DMS153 treated with DMSO at 0.1 percent for 48 hours (cell line): ENCODE results near the gene HDAC4.
"Not testable (repeated sequence)": the region's sequence is repeated elsewhere in the genome, so short reads cannot be mapped to it uniquely, and the experiment has no call there.

Experiments used
- DNase-seq: peaks from one replicate; lab custom pipeline; 2025; ENCODE audit not compliant: unreplicated experiment; lab: John Stamatoyannopoulos, UW

Gene HDAC4

GRCh38 chr2:239042046-239042445, 358.8 kb downstream of the HDAC4 start:
- DNase-seq = no peak

GRCh38 chr2:239041062-239041461, 359.8 kb downstream of the HDAC4 start:
- no peak for DNase-seq

- DNase-seq = no peak
Observed at GRCh38 chr2:239040152-239040761, 360.6 kb downstream of the HDAC4 start.

GRCh38 chr2:239039479-239039861, 361.4 kb downstream of the HDAC4 start:
- DNase-seq = no peak

- no peak for DNase-seq
Observed at GRCh38 chr2:239038773-239039478, 361.9 kb downstream of the HDAC4 start.

DNA sequence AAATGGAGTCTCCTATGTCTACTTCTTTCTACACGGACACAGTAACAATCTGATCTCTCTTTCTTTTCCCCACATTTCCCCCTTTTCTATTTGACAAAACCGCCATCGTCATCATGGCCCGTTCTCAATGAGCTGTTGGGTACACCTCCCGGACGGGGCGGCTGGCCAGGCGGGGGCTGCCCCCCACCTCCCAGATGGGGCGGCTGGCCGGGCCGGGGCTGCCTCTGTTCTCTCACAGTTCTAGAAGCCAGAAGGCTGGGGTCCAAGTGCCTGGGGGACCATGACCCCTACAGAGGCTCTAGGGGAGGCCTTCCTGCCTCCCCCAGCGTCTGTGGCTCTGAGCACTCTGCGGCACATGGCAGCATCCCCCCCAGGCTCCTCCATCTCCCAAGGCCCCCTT, 362.5 kb downstream of the HDAC4 start:
- DNase-seq = not testable (repeated sequence)

- DNase-seq = no peak
Observed at GRCh38 chr2:239037559-239037910, 363.3 kb downstream of the HDAC4 start.

DNA sequence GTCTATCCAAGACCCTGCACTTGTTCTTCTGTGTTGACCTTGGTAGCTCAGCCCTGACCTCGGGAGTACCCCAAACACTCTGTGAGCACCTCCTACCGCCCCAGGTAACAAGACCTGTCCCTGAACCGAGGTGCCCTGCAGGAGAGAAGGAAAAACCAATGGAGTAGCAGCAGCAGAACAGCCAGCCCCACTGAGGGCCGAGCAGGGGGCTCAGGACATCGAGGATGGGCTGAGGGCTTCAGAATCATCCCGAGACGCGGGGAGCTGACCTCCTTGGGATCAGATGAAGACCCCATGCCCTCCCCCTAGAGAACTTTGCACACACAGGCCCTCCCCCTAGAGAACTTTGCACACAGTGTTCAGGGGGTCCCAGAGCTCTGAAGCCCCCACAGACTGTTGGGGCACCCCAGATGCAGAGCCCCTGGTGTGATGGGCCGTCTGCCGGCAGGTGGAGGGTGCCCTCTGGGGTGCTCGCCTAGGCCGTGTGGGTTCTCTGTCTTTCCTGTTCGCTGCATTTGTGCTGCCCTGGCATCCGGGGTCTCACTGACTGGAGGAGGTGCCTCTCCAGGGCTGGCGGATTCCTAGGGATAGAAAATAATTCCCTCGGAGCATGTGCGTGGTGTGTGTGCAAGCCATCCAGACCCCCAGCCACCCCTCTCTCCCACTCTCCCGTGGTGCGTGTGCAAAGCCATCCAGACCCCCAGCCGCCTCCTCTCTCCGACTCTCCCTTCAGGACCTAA, 363.8 kb downstream of the HDAC4 start:
- no peak for DNase-seq

DNA sequence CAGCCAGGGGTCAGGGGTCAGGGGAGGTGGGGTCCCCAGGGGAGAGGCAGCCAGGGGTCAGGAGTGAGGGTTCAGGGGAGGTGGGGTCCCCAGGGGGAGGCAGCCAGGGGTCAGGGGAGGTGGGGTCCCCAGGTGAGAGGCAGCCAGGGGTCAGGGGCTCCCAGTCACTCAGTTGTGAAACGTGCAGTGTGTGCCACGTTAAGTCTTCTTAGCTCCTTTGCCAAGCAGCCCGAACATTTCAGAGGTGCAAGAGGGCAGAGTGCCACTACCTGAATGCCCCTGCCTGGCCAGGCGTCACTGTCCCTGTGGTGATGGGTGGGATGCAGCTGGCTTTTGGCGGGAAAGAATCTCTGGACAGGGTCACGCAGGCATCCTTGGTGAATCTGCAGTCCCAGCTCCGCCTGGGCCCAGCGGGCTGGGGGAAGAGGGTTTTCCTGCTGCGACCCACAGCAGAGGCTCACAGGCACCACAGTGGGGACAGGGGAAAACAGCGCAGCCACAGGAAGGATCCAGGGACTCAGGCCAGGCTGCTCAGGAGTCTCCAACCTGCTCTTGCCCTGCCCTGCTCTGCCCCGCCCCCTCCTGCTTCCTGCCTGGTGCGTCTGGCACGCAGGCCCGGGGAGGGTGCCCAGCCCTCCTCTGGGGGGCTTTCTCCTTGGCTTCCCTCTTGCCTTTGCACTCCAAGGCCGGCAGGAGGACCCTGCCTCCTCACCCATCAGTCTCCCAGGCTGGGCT, 364.7 kb downstream of the HDAC4 start:
- no peak for DNase-seq

GRCh38 chr2:239035361-239035814, 365.4 kb downstream of the HDAC4 start:
- DNase-seq = no peak

DNA sequence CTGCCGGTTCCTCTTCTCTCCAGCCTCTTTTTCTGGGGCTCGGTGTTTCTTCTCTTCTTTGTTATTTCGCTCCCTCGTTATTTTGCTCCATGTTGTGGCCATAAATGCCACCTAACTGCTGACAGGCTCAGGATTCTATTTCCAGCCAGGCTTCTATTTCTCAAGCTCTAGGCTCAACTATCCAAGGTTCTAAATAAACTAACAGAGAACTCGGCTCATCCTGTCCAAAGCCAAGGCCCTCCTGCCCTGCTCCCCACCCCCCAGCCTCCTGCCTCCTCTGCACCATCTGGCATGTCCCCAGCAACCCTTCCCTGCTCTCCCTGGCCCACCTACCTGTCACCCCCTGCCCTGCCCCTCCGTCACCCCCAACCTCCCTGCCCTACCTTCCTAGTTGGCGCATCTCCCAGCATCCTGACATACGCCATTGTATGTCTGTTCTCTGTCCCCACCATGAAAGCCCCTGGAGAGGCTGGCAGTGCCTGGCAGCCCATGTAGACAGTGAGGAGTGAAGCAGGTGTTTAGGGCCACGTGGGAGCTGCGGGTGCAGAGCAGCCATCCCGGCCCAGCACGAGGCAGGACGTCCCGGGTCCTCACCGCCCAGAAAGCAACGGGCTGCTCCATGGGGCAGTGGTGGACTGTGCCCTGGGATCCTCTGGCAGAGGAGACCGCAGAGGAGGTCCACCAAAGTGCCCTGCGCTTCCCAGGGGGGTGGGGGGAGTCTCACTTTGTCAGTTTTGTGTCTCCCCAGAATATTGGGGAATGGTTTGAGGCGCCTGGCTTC, 366.1 kb downstream of the HDAC4 start:
- DNase-seq = no peak

- DNase-seq = no peak
Observed at GRCh38 chr2:239033801-239034560, 366.8 kb downstream of the HDAC4 start.

GRCh38 chr2:239029958-239030357, 370.9 kb downstream of the HDAC4 start:
- no peak for DNase-seq

DNA sequence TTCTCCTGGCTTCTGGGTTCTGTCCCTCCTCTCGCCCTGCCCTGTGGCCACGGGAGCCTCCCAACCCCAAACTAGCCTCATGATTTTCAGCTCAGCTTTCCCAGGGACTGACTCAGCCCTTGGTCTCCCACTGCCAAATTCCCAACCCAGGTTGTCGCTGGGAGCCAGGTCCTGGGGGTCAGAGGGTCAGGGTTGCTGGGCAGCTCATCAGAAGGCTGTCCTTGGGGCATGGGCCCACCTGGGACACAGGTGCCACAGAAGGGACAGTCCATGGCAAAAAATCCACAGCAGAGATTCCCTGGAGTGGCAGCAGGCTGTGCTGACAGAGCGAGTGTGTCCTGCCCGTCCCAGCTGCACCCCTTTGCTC, 372.6 kb downstream of the HDAC4 start:
- no peak for DNase-seq

GRCh38 chr2:239027391-239028252, 373.2 kb downstream of the HDAC4 start:
- no peak for DNase-seq

GRCh38 chr2:239026711-239027361, 374.0 kb downstream of the HDAC4 start:
- no peak for DNase-seq

- no peak for DNase-seq
Observed at GRCh38 chr2:239025951-239026461, 374.8 kb downstream of the HDAC4 start.

- no peak for DNase-seq
Observed at GRCh38 chr2:239025096-239025801, 375.6 kb downstream of the HDAC4 start.
